GM12878 (cell line): ENCODE data around the gene RASSF4. TPM values are rescaled to one million over a fixed set of nuclear protein-coding genes. Genes with fewer than 3 reads are reported as not detected.

Experiments used
- BCL11A ChIP-seq: IDR thresholded peaks from 2 replicates; pipeline ENCODE4 v1.6.1; 2011; ENCODE audit warnings: low read depth, low read length
- CHD4 ChIP-seq: fragments of 200-600 bp; sonication (generic); IDR thresholded peaks from 2 replicates; pipeline ENCODE4 v1.6.1; 2016; ENCODE audit warnings: mild to moderate bottlenecking
- HDAC6 ChIP-seq: fragments of 200-600 bp; sonication (generic); IDR thresholded peaks from one replicate; pipeline ENCODE4 v1.8.0; 2017; ENCODE audit warnings: antibody characterized with exemption; ENCODE audit not compliant: unreplicated experiment
- MTA2 ChIP-seq: fragments of 450-650 bp; IDR thresholded peaks from 2 replicates; pipeline ENCODE4 v1.6.1; 2016; ENCODE audit warnings: low read depth, mild to moderate bottlenecking, moderate library complexity
- NFXL1 ChIP-seq: fragments of 450-650 bp; IDR thresholded peaks from 2 replicates; pipeline ENCODE4 v1.6.1; 2017; ENCODE audit warnings: antibody characterized with exemption, mild to moderate bottlenecking, borderline replicate concordance
- NFYB ChIP-seq: IDR thresholded peaks from 2 replicates; pipeline ENCODE4 v1.6.1; 2011; ENCODE audit warnings: low read depth, mild to moderate bottlenecking, low read length, improper control_type of control experiment, moderate library complexity; ENCODE audit not compliant: insufficient read depth
- NRF1 ChIP-seq: conservative IDR thresholded peaks from 2 replicates; pipeline ENCODE4 v1.6.1; 2011; ENCODE audit warnings: mild to moderate bottlenecking, low read depth, low read length, improper control_type of control experiment
- PML ChIP-seq: IDR thresholded peaks from 2 replicates; pipeline ENCODE4 v1.6.1; 2012; ENCODE audit warnings: low read length, inconsistent platforms
- POU2F2 ChIP-seq: IDR thresholded peaks from 3 replicates; pipeline ENCODE4 v1.6.1; 2011; ENCODE audit warnings: low read depth, mild to moderate bottlenecking, low read length, borderline replicate concordance
- RB1 ChIP-seq: fragments of 450-650 bp; formaldehyde crosslinking; IDR thresholded peaks from 2 replicates; pipeline ENCODE4 v1.6.1; 2017; ENCODE audit warnings: mild to moderate bottlenecking, borderline replicate concordance
- ZNF24 ChIP-seq: fragments of 450-650 bp; IDR thresholded peaks from 2 replicates; pipeline ENCODE4 v1.6.1; 2017; ENCODE audit warnings: antibody characterized with exemption, mild to moderate bottlenecking
- polyA plus RNA-seq, 11 experiments: library from polyadenylated mRNA; depleted of rRNA in 4 of 11; unstranded in 6 of 11; stranded (reverse) in 5 of 11; fragments of >200 nt; fragmentation: Nextera tagmentation in 4 of 11; fragmentation: Illumina TruSeq in 1 of 11; extraction: Ambion mirVana in 4 of 11; extraction: Trizol in 1 of 11; gene quantifications; 1 replicate in 1 of 11; 2 replicates in 10 of 11; pipeline versions ENCODE4 v1.2.1 to v1.2.3, GENCODE V29; 2011 to 2016; ENCODE audit warnings: inconsistent platforms in 2 of 11, missing spikeins in 2 of 11, low read depth in 1 of 11
- total RNA-seq, 4 experiments: library from RNA; depleted of rRNA in 3 of 4; stranded (reverse); fragments of >200 nt in 3 of 4; fragmentation: Illumina TruSeq in 1 of 4; extraction: Trizol in 1 of 4; gene quantifications; 2 replicates each; pipeline versions ENCODE4 v1.2.1 to v1.2.3, GENCODE V29; 2013 to 2021
- TF ChIP-seq, protein P1 (sequence below): IDR thresholded peaks from 2 replicates; pipeline ENCODE4 v1.6.1; 2012; ENCODE audit warnings: improper control_type of control experiment, low read depth, low read length; ENCODE audit not compliant: insufficient replicate concordance
- TF ChIP-seq, protein P2 (sequence below): fragments of 450-650 bp; formaldehyde crosslinking; IDR thresholded peaks from 2 replicates; pipeline ENCODE4 v1.5.0; 2022; ENCODE audit warnings: mild to moderate bottlenecking, missing genetic modification characterization
- TF ChIP-seq, protein P3 (sequence below): fragments of 150-350 bp; IDR thresholded peaks from 2 replicates; pipeline ENCODE4 v1.6.1; 2016; ENCODE audit warnings: low read depth, low read length

The RASSF4 gene
- total and polyA plus RNA-seq, 10 of the 15 experiments (the other 5 are each of a cell fraction or from before 2014, with no cell fraction given): 3.7 to 71.1 (median 16.8) TPM

GRCh38 chr10:45000752-45001380, 41.3 kb downstream of the RASSF4 start, which contains the start of gene ZNF22 (continued):
- TF ChIP-seq NFYB: no peak
- TF ChIP-seq, protein P1, sequence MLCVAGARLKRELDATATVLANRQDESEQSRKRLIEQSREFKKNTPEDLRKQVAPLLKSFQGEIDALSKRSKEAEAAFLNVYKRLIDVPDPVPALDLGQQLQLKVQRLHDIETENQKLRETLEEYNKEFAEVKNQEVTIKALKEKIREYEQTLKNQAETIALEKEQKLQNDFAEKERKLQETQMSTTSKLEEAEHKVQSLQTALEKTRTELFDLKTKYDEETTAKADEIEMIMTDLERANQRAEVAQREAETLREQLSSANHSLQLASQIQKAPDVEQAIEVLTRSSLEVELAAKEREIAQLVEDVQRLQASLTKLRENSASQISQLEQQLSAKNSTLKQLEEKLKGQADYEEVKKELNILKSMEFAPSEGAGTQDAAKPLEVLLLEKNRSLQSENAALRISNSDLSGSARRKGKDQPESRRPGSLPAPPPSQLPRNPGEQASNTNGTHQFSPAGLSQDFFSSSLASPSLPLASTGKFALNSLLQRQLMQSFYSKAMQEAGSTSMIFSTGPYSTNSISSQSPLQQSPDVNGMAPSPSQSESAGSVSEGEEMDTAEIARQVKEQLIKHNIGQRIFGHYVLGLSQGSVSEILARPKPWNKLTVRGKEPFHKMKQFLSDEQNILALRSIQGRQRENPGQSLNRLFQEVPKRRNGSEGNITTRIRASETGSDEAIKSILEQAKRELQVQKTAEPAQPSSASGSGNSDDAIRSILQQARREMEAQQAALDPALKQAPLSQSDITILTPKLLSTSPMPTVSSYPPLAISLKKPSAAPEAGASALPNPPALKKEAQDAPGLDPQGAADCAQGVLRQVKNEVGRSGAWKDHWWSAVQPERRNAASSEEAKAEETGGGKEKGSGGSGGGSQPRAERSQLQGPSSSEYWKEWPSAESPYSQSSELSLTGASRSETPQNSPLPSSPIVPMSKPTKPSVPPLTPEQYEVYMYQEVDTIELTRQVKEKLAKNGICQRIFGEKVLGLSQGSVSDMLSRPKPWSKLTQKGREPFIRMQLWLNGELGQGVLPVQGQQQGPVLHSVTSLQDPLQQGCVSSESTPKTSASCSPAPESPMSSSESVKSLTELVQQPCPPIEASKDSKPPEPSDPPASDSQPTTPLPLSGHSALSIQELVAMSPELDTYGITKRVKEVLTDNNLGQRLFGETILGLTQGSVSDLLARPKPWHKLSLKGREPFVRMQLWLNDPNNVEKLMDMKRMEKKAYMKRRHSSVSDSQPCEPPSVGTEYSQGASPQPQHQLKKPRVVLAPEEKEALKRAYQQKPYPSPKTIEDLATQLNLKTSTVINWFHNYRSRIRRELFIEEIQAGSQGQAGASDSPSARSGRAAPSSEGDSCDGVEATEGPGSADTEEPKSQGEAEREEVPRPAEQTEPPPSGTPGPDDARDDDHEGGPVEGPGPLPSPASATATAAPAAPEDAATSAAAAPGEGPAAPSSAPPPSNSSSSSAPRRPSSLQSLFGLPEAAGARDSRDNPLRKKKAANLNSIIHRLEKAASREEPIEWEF: no peak
- TF ChIP-seq NFXL1: no peak
- TF ChIP-seq BCL11A: no peak
- TF ChIP-seq MTA2: no peak
- TF ChIP-seq POU2F2: peak; percentile 34; the same call in 1 of the 3 replicates
- no peak for TF ChIP-seq PML
- TF ChIP-seq CHD4: no peak
- TF ChIP-seq, protein P2, sequence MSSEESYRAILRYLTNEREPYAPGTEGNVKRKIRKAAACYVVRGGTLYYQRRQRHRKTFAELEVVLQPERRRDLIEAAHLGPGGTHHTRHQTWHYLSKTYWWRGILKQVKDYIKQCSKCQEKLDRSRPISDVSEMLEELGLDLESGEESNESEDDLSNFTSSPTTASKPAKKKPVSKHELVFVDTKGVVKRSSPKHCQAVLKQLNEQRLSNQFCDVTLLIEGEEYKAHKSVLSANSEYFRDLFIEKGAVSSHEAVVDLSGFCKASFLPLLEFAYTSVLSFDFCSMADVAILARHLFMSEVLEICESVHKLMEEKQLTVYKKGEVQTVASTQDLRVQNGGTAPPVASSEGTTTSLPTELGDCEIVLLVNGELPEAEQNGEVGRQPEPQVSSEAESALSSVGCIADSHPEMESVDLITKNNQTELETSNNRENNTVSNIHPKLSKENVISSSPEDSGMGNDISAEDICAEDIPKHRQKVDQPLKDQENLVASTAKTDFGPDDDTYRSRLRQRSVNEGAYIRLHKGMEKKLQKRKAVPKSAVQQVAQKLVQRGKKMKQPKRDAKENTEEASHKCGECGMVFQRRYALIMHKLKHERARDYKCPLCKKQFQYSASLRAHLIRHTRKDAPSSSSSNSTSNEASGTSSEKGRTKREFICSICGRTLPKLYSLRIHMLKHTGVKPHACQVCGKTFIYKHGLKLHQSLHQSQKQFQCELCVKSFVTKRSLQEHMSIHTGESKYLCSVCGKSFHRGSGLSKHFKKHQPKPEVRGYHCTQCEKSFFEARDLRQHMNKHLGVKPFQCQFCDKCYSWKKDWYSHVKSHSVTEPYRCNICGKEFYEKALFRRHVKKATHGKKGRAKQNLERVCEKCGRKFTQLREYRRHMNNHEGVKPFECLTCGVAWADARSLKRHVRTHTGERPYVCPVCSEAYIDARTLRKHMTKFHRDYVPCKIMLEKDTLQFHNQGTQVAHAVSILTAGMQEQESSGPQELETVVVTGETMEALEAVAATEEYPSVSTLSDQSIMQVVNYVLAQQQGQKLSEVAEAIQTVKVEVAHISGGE (CRISPR knock-in tag): no peak
- TF ChIP-seq RB1: peak; percentile 70; the same call in 1 of the 2 replicates
- TF ChIP-seq ZNF24: 0 out of 2 replicates have a peak, but pooled peaks have one; percentile 11
- no peak for TF ChIP-seq HDAC6
- TF ChIP-seq NRF1: no peak
- TF ChIP-seq, protein P3, sequence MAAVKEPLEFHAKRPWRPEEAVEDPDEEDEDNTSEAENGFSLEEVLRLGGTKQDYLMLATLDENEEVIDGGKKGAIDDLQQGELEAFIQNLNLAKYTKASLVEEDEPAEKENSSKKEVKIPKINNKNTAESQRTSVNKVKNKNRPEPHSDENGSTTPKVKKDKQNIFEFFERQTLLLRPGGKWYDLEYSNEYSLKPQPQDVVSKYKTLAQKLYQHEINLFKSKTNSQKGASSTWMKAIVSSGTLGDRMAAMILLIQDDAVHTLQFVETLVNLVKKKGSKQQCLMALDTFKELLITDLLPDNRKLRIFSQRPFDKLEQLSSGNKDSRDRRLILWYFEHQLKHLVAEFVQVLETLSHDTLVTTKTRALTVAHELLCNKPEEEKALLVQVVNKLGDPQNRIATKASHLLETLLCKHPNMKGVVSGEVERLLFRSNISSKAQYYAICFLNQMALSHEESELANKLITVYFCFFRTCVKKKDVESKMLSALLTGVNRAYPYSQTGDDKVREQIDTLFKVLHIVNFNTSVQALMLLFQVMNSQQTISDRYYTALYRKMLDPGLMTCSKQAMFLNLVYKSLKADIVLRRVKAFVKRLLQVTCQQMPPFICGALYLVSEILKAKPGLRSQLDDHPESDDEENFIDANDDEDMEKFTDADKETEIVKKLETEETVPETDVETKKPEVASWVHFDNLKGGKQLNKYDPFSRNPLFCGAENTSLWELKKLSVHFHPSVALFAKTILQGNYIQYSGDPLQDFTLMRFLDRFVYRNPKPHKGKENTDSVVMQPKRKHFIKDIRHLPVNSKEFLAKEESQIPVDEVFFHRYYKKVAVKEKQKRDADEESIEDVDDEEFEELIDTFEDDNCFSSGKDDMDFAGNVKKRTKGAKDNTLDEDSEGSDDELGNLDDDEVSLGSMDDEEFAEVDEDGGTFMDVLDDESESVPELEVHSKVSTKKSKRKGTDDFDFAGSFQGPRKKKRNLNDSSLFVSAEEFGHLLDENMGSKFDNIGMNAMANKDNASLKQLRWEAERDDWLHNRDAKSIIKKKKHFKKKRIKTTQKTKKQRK: no peak
